Breast epithelium (tissue), 3 donors: ENCODE data around the gene SLC52A1.

Experiments used
- CTCF ChIP-seq, 3 donors: fragments of 450-650 bp; IDR thresholded peaks; one replicate each; pipeline ENCODE4 v1.5.1; 2016 to 2017; ENCODE audit warnings: antibody characterized with exemption in 3 of 3, mild to moderate bottlenecking in 3 of 3, moderate library complexity in 3 of 3
- POLR2A ChIP-seq: fragments of 450-650 bp; IDR thresholded peaks from one replicate; pipeline ENCODE4 v1.6.1; 2016; ENCODE audit warnings: antibody characterized with exemption, mild to moderate bottlenecking, moderate library complexity
- POLR2AphosphoS5 ChIP-seq, 3 donors: sonication (generic); formaldehyde crosslinking; IDR thresholded peaks; one replicate each; pipeline ENCODE4 v1.6.1; 2017; ENCODE audit warnings: antibody characterized with exemption in 3 of 3

GRCh38 chr17:5044630-5045029 lies 9.4 kb upstream of the SLC52A1 start:
- TF ChIP-seq POLR2A (no peak), CTCF (IDR thresholded peaks at IDR 0.05) (no peak), POLR2AphosphoS5 (IDR thresholded peaks at IDR 0.05) (no peak)
